Stimulated activated CD4-positive, alpha-beta T cell treated with anti-CD3 and anti-CD28 coated beads, Interleukin-1b, Interleukin-23, amount 100 ng/mL, for 24 hours (primary cell): ENCODE data around the gene PARP16.
"Not testable (repeated sequence)": the region's sequence is repeated elsewhere in the genome, so short reads cannot be mapped to it uniquely, and the experiment has no call there.

Source experiments
- DNase-seq, 4 experiments: peaks; one replicate each; pipeline ENCODE4 v3.0.0-alpha.2; 2020; ENCODE audit warnings: low read depth in 4 of 4, low spot score in 1 of 4

The PARP16 gene

GRCh38 chr15:65278480-65278879 lies 8.2 kb downstream of the PARP16 start:
- no peak for DNase-seq

- no peak for DNase-seq
These were observed 9.7 kb downstream of the PARP16 start for GRCh38 chr15:65277015-65277414.

GRCh38 chr15:65275728-65276126 lies 11.0 kb downstream of the PARP16 start:
- DNase-seq = no peak

- DNase-seq = no peak
These were observed 11.5 kb downstream of the PARP16 start for GRCh38 chr15:65275104-65275727.

- not testable (repeated sequence) for DNase-seq
These were observed 15.7 kb downstream of the PARP16 start for GRCh38 chr15:65270811-65271545.

GRCh38 chr15:65268411-65268810 lies 18.3 kb downstream of the PARP16 start:
- DNase-seq = no peak

GRCh38 chr15:65266469-65266868 lies 20.2 kb downstream of the PARP16 start:
- DNase-seq = no peak

GRCh38 chr15:65264863-65265430 lies 21.7 kb downstream of the PARP16 start:
- no peak for DNase-seq

- no peak for DNase-seq
These were observed 23.4 kb downstream of the PARP16 start for GRCh38 chr15:65263313-65263712.

- no peak for DNase-seq
These were observed 25.7 kb downstream of the PARP16 start for GRCh38 chr15:65260968-65261367.

GRCh38 chr15:65259367-65259797 lies 27.3 kb downstream of the PARP16 start:
- no peak for DNase-seq

GRCh38 chr15:65258375-65259262 lies 28.1 kb downstream of the PARP16 start:
- no peak for DNase-seq

GRCh38 chr15:65255486-65256140 lies 31.1 kb downstream of the PARP16 start:
- DNase-seq = no peak

GRCh38 chr15:65254758-65255157 lies 31.9 kb downstream of the PARP16 start:
- DNase-seq = no peak

GRCh38 chr15:65254356-65254755 lies 32.3 kb downstream of the PARP16 start:
- DNase-seq = no peak

GRCh38 chr15:65249641-65250040 lies 37.0 kb downstream of the PARP16 start:
- DNase-seq = peak; percentile 26 to 67 (median 44)

- no peak for DNase-seq
These were observed 38.0 kb downstream of the PARP16 start for GRCh38 chr15:65248511-65249255.

GRCh38 chr15:65246939-65247338 lies 39.7 kb downstream of the PARP16 start:
- DNase-seq = no peak

GRCh38 chr15:65246026-65246714 lies 40.5 kb downstream of the PARP16 start:
- DNase-seq = no peak
